GM18526 (cell line): Measurements from ENCODE around the gene SEZ6L.

Experiments used
- POLR2A ChIP-seq: IDR thresholded peaks from 3 replicates; pipeline ENCODE4 v1.6.1; 2011; ENCODE audit not compliant: insufficient read length; ENCODE audit errors: extremely low read depth

SEZ6L gene

DNA sequence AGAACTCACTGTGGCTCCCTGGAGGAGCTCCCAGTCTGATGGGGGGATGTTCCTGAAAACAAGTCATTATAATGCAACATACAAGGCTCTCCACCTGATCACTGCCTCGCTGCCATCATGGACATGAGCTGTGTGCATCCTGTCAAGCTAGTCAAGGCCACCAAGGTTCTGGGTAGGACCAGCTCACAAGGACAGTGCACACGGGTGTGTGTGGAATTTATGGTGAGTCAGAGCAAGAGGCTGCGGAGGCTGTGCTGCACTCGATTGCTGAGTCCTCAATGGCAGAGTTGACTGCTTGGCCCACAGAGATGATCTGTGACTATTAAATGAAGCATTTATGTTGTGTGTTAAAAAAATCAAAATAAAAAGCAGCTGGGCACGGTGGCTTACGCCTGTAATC is 96.6 kb downstream of the SEZ6L start:
- TF ChIP-seq POLR2A, result no peak

DNA sequence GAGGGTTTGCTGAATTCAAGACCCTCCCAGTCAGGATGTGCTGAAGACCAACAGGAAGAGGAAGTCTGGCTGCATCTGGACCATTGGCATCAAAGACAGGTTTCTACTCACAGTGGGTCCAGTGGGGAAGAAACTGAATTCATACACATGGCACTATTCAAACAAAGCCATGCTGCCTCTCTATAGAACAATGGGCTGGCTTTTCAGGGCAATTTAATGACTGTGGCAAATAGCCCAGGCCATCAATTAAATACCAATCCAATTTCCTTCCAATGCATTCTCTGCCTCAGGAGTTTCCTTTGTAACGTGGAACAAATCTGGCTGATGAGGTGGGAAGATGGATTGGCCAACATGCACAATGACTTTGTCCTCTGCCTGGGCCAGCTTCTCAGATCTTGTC is 98.6 kb downstream of the SEZ6L start:
- no peak for TF ChIP-seq POLR2A

DNA sequence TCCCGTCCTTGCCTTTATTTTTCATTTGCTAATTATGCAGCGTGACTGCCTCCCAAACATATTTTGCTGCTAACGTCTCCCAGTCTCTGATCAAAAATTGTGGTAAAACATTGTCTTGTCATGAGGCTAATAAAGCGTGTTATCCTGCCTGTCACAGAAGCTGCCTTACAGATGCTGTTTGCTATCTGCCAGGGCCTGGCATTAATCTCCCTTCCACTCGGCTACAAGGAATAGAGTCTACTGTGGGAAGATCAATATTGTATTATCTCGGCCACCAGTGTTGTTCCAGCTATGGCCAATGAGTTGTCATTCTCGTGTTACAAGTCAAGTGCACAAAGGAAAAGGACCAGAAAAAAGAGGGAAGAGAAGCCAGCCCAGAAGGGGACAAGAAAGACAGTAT is 100.3 kb downstream of the SEZ6L start:
- TF ChIP-seq POLR2A, result no peak

DNA sequence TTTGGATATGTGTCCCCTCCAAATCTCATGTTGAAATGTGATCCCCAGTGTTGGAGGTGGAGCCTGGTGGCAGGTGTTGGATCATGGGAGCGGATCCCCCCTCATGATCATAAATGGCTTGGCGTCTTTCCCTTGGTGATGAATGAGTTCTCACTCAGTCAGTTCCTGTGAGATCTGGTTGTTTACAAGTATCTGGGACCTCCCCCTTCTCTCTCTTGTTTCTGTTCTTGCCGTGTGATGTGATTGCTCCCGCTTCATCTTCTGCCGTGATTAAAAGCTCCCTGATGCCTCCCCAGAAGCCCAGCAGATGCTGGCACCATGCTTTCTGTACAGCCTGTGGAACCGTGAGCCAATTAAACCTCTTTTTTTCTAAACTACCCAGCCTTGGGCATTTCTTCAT is 102.2 kb downstream of the SEZ6L start:
- TF ChIP-seq POLR2A, result no peak

DNA sequence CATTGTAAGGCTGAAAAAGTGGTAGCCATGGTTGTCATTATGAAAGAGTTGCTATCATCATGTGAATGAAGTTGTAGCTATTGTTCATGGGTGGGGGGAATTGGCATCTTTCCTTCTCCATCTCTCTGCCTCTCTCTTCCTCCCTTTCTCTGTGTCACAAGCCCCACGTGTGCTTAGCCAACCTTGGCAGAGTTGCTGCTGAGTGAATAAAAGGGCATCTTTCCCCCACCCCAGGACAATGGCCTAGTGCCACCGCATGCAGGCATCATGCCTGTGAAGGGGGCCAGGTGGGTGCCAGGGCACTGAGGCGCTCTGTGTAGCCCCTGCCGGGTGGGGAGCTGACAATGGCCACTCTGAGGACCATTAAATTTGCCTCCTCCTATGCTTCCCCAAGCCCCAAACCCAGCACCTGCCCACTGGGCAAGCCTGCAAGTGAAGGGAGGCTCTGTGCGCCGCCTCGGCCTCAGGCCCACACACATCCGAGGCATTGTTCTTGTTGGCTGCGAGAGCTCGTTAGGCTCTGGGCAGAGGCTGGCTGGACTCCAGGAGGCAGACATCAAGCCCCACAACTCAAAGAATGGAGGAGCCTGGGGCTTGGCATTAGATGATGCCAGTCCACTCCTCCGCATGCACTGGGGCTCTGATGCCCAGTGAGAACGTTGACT is 103.9 kb downstream of the SEZ6L start:
- no peak for TF ChIP-seq POLR2A

DNA sequence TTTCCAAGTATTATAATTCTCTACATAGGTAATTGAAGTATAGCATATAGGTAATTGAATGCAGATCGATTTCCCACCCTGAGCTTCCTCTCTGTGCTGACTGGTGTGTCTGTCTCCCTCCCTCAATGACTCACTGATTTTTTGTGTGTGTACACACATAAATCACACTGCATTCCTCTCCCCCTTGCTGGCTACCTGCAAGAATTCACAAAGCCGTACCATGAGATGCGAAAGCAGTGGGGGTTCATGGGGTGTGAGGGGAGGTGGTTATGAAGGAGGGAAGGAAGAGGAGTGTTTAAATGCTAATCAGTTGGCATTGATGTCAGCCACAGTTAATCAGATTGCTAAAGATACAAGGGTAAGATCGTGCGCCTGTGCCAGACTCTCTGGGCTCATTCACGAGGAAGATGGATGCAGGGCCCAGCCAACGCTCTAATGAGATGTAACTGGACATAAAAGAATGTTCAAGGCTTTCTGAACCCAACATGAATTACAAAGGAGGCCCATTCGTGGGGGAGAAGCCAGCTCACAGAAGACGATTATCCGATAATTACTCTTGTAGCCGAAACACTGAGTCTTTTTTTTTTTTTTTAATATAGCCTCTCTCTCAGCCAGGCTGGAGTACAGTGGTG is 107.4 kb downstream of the SEZ6L start:
- TF ChIP-seq POLR2A, result no peak

DNA sequence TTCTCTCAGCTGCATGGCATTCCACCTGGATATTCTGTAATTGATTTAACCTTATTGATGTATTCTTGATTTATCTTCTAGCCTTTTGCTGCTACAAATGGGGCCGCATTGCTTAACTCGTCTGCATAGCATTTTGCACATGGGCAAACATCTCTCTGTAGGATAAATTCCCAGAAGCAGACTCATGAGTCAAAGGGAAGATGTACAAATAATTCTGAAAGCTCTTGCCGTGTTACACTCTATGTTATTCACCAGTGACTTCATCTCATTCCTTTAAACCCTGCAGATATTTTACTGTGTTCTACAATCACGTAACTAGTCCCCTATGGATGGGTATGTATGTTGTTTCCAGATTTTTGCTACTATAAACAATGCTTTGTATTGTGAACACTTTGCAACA is 112.7 kb downstream of the SEZ6L start:
- no peak for TF ChIP-seq POLR2A

DNA sequence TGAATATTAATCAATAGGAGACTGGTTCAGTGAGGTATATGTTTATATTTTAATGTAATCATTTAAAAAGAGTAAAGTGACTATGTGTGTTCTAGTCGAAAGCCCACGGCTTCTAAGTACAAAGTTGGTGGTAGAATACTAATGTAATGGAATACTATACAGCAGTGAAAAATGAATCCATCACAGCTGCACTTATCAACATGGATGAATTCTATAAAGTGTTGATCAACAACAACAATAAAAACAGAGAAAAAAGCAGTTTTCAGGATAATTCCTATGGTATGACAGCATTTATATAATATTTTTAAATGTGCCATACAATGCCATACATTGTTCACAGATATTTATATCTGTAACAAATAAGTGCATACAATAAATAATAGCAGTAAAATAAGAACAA is 114.1 kb downstream of the SEZ6L start:
- TF ChIP-seq POLR2A, result no peak

DNA sequence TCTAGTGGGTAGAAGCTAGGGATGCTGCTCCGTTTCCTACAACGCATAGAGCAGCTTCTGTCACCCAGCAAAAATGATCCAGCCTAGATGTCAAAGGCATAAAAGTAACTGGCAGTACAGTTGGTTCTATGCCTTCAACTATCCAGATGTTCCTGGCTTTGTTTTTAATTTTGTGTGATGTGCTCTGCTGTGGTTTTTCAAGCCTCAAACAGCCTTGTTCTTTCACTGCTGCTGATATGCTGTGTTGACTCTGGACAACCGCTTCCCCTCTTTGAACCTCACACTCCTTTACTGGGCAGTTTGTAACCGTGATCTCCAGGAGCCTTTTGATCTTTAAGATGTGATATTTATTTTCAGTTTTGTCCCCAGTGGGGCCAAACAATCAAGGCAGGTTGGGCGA is 116.4 kb downstream of the SEZ6L start:
- TF ChIP-seq POLR2A, result no peak

DNA sequence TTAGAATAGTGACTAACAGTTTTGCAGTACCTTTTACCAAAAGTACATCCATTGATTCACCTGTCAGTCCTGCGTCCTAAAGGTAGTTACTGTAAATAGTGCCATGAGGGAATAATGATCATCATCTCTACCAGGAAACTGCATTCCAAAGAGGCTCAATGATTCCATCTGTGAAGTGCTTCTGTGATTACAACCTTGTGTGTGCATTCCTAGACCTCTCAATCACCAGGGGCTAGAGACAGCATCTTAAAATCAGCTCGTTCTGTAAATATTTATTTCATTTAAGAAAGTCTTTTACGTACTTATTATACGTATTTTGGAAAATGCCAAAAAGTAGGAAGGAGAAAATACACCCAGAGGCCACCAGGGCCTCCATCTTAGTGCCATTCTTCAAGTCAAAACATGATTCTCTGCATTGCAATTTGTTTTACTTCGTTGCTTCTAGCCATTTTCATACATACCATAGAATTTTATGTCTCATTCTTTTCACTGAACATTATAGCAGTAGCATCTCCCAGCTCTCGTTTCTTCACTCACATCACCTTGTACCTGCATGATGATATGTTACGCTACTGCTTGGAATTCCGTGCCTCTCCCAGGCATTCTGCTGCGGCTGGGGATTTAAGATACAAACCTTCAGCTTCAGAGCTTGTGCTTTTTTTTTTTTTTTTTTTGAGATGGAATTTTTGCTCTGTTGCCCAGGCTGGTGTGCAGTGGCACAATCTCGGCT is 117.0 kb downstream of the SEZ6L start:
- no peak for TF ChIP-seq POLR2A

DNA sequence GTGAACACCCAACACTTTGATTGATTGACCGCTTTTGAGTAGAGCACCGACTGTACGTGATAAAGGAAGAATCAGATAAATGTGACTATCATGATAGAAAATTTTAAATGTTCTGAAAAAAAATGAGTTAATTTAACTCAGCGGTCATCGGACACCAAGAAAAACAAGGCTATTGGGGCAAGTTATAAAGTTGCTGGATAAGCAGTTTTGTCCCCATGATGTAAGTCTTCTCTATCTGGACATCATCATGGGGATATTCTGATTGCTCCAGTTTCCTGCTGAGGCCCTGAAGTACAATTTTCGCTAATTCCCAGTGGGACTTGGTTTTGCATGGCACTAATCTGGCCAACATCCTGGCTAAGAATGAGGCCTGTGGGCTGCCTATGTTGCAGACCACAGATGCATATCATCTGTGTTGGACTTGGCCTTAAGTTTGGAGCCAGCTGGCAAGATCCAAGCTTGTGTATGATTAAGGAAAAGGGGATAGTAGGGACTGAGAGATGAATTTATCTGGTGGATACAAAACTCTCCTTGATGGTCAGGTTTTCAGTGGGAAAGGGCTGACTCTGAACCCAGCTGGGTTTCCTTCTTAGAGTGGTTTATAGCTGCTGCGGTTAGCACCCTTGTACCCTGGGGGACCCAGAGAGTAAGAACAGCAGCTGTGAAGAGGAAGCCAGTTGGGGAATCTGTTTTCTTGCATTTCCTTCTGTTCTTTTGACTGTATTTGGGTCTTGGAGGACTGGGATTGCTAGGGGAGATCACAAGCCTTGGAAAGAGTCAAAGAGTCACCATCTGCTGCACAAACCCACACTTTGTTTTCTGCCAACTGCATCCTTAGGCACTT is 118.3 kb downstream of the SEZ6L start:
- no peak for TF ChIP-seq POLR2A

DNA sequence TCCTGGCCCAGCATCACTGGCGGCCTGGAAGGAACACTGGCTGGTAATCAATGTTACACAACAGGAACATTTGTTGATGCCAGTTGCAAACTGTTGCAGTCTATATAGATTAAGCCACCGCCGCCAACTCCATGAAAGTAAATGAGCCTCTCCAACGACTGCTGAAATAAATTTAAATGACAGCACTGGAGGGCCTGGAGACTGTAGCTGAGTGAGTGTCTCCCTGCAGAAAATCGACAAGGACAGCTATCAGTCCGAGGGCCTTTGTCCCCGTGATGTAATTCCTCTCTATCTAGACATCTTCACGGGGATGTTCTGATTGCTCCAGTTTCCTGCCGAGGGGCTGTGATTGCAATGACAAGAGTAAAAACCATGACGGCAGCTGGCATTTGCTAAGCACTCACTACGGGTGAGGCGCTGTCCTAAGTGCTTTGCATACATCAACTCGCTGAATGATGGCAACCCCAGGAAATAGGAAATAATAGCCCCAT is 120.4 kb downstream of the SEZ6L start:
- no peak for TF ChIP-seq POLR2A

DNA sequence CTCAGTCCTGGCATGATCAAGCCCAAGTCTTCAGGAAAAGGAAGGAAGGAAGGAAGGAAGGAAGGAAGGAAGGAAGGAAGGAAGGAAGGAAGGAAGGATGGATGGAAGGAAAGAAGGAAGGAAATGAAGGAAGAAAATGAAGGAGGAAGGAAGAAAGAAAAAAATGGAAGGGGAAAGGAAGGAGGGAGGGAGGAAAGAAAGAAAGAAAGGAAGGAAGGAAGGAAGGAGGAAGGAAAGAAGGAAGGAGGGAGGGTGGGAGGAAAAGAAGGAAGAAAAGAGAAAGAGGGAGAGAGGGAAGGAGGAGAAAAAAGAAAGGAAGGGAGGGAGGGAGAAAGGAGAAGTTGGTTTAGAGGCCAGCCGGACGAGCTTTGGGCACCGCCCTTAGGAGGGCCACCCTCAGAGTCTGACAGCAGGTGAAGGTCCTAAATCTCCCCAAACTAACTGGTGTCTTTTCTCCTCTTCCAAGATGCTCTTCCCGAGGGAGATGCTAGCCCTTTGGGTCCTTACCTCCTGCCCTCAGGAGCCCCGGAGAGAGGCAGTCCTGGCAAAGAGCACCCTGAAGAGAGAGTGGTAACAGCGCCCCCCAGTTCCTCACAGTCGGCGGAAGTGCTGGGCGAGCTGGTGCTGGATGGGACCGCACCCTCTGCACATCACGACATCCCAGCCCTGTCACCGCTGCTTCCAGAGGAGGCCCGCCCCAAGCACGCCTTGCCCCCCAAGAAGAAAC is 122.8 kb downstream of the SEZ6L start:
- TF ChIP-seq POLR2A, result no peak

DNA sequence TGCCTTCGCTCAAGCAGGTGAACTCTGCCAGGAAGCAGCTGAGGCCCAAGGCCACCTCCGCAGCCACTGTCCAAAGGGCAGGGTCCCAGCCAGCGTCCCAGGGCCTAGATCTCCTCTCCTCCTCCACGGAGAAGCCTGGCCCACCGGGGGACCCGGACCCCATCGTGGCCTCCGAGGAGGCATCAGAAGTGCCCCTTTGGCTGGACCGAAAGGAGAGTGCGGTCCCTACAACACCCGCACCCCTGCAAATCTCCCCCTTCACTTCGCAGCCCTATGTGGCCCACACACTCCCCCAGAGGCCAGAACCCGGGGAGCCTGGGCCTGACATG is 123.4 kb downstream of the SEZ6L start:
- no peak for TF ChIP-seq POLR2A

DNA sequence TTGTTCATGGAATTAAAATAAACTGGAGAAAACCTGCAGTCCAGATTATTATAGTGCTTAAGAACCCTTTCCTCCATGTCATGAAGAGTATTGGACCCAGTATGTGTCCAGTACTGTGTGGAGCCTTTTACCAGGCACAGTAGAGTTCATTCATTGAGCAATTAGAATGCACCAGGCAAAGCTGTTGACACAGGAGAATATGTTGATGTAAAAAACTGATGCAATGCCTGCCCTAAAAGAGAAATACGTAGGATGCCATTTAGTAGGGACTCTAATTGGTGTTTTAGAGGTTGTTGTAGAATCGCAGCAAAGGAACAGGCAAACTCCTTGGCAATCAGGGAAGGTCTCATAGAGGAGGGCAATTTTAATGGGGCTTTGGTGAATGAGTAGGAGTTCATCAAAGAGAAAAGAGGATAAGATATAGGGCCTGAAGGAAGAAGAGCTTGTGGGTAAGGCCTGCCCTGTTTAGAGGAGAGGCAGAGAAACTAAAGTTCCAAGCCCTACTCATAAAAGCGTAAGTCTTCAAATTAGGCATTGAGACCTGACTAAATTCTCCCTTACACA is 126.4 kb downstream of the SEZ6L start:
- TF ChIP-seq POLR2A, result no peak
